Glutamatergic neuron (in vitro differentiated cells): ENCODE data around the gene IRGQ. TPM values are rescaled to one million over a fixed set of nuclear protein-coding genes. Genes with fewer than 3 reads are reported as not detected.

Source experiments
- DNase-seq: peaks from one replicate; pipeline ENCODE4 v3.0.0; 2022
- H3K27ac Mint-ChIP-seq: one replicate; pipeline ENCODE4 v1.8.0; 2020; ENCODE audit warnings: mild to moderate bottlenecking, mixed read lengths, inconsistent platforms; ENCODE audit not compliant: unreplicated experiment
- H3K27me3 Mint-ChIP-seq: one replicate; pipeline ENCODE4 v1.8.0; 2020; ENCODE audit warnings: mild to moderate bottlenecking, moderate library complexity, mixed read lengths, inconsistent platforms; ENCODE audit not compliant: unreplicated experiment
- H3K36me3 Mint-ChIP-seq: one replicate; pipeline ENCODE4 v1.8.0; 2020; ENCODE audit warnings: mild to moderate bottlenecking, mixed read lengths, inconsistent platforms; ENCODE audit not compliant: unreplicated experiment
- H3K4me1 Mint-ChIP-seq: one replicate; pipeline ENCODE4 v1.8.0; 2020; ENCODE audit warnings: mild to moderate bottlenecking, low read depth, mixed read lengths, inconsistent platforms; ENCODE audit not compliant: unreplicated experiment
- H3K4me3 Mint-ChIP-seq: one replicate; pipeline ENCODE4 v1.8.0; 2020; ENCODE audit warnings: mild to moderate bottlenecking, mixed read lengths, inconsistent platforms; ENCODE audit not compliant: unreplicated experiment
- H3K9me3 Mint-ChIP-seq: one replicate; pipeline ENCODE4 v1.8.0; 2020; ENCODE audit warnings: mild to moderate bottlenecking, moderate library complexity, mixed read lengths, inconsistent platforms; ENCODE audit not compliant: unreplicated experiment
- total RNA-seq: library from RNA; stranded (reverse); fragmentation: NEBNext Ultra II Directional; extraction: Animal tissue kit (Norgen Biotek cat#: 25700); gene quantifications from one replicate; pipeline ENCODE4 v1.2.1, GENCODE V29; 2021; ENCODE audit not compliant: unreplicated experiment
- TF ChIP-seq, protein P1 (sequence below): fragments of 200-600 bp; sonication (generic); IDR thresholded peaks from one replicate; pipeline ENCODE4 v1.5.0; 2021; ENCODE audit not compliant: partially characterized antibody, unreplicated experiment

IRGQ gene
- total RNA-seq, 1 donor from 2014 or later, result 184 TPM

- H3K4me3 Mint-ChIP-seq, result peak overlapping the region; percentile 78
- H3K27me3 Mint-ChIP-seq, result peaks cover 23% of the 10 kb centered on the region
- TF ChIP-seq, protein P1, sequence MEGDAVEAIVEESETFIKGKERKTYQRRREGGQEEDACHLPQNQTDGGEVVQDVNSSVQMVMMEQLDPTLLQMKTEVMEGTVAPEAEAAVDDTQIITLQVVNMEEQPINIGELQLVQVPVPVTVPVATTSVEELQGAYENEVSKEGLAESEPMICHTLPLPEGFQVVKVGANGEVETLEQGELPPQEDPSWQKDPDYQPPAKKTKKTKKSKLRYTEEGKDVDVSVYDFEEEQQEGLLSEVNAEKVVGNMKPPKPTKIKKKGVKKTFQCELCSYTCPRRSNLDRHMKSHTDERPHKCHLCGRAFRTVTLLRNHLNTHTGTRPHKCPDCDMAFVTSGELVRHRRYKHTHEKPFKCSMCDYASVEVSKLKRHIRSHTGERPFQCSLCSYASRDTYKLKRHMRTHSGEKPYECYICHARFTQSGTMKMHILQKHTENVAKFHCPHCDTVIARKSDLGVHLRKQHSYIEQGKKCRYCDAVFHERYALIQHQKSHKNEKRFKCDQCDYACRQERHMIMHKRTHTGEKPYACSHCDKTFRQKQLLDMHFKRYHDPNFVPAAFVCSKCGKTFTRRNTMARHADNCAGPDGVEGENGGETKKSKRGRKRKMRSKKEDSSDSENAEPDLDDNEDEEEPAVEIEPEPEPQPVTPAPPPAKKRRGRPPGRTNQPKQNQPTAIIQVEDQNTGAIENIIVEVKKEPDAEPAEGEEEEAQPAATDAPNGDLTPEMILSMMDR, result no peak
- DNase-seq, result no peak
- H3K27ac Mint-ChIP-seq, result no peak overlapping the region
- H3K36me3 Mint-ChIP-seq, result peaks cover 8% of the 10 kb centered on the region
- H3K9me3 Mint-ChIP-seq, result peaks cover 19% of the 10 kb centered on the region
- peaks cover 9% of the 10 kb centered on the region for H3K4me1 Mint-ChIP-seq
These were observed 45.4 kb upstream of the IRGQ start for GRCh38 chr19:43641333-43641732.

DNA sequence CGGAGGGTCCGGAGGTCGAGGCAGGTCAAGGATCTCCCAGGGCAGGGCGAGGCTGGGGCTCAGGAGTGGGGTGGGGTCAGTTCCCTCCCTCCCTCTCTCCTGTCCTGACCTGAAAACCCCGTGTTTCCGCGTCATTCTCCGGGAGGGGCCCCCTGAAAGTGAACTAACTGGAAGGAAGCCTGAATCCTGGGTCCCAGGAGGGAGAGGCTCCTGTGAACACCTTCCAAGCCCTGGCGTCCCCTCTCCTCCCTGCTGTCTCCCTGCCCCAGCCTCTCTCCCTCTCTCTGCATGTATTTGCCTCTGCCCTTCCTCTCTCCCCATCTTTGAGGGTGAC lies 44.5 kb upstream of the IRGQ start:
- Mint-ChIP-seq H3K27ac (peak overlapping the region; percentile 62), H3K36me3 (peaks cover 8% of the 10 kb centered on the region), H3K9me3 (peaks cover 19% of the 10 kb centered on the region), H3K4me1 (peaks cover 9% of the 10 kb centered on the region), H3K4me3 (peak overlapping the region; percentile 86), H3K27me3 (peaks cover 24% of the 10 kb centered on the region)
- TF ChIP-seq, protein P1, result no peak
- DNase-seq, result no peak

- H3K9me3 Mint-ChIP-seq, result peaks cover 19% of the 10 kb centered on the region
- peaks cover 9% of the 10 kb centered on the region for H3K4me1 Mint-ChIP-seq
- H3K36me3 Mint-ChIP-seq, result peaks cover 8% of the 10 kb centered on the region
- DNase-seq, result peak; percentile 62
- TF ChIP-seq, protein P1, result no peak
- H3K4me3 Mint-ChIP-seq, result peak within 1 kb of the TSS; percentile 95
- peak within 1 kb of the TSS; percentile 85 for H3K27ac Mint-ChIP-seq
- H3K27me3 Mint-ChIP-seq, result peaks cover 24% of the 10 kb centered on the region
These were observed 43.8 kb upstream of the IRGQ start, which contains the start of gene CADM4 for GRCh38 chr19:43639519-43640423. CADM4 (minus strand) TSS chr19:43639850; CDS start chr19:43639790, 60 bp downstream.

- TF ChIP-seq, protein P1, result no peak
- no peak for DNase-seq
- peak overlapping the region; percentile 95 for H3K4me3 Mint-ChIP-seq
- peaks cover 9% of the 10 kb centered on the region for H3K4me1 Mint-ChIP-seq
- H3K27ac Mint-ChIP-seq, result peak overlapping the region; percentile 85
- peaks cover 24% of the 10 kb centered on the region for H3K27me3 Mint-ChIP-seq
- H3K36me3 Mint-ChIP-seq, result peaks cover 8% of the 10 kb centered on the region
- peaks cover 17% of the 10 kb centered on the region for H3K9me3 Mint-ChIP-seq
These were observed 43.1 kb upstream of the IRGQ start for GRCh38 chr19:43638995-43639518.
